HepG2 (cell line): ENCODE results near the gene CDH19. TPM values are rescaled to one million over a fixed set of nuclear protein-coding genes. Genes with fewer than 3 reads are reported as not detected.

Experiments
- ATAC-seq: fragments of 200-7000 bp; cut with Tn5 transposase; 3 replicates; pipeline ENCODE4 v1.9.1; 2020; ENCODE audit warnings: mild to moderate bottlenecking, moderate library complexity
- BruUV-seq: library from RNA; stranded (reverse); fragments of 400-500 nt; replicated peaks from 2 replicates; lab custom pipeline; 2021; lab: Mats Ljungman, UMichigan
- CTCF ChIA-PET: fragments of 300-600 bp; formaldehyde crosslinking; extraction: SDS; loops from one replicate; lab custom pipeline; 2021; ENCODE audit warnings: low total read pairs, inconsistent platforms, low intra/inter-chr PET ratio; lab: Yijun Ruan, JAX
- POLR2A ChIA-PET: fragments of 350-600 bp; sonication (Branson Sonifier 250); formaldehyde crosslinking; loops from one replicate; lab custom pipeline; 2020; ENCODE audit warnings: antibody characterized with exemption, inconsistent platforms; lab: Yijun Ruan, JAX
- DNase-seq: peaks from one replicate; pipeline ENCODE4 v3.0.0-alpha.2; 2015; ENCODE audit warnings: low spot score
- FAIRE-seq: peaks from 3 replicates; lab custom pipeline; 2011; peaks lifted over from hg19 to GRCh38; lab: Jason Lieb, UNC
- H2AFZ ChIP-seq: one replicate; pipeline ENCODE4 v1.6.1; 2011; ENCODE audit warnings: low read length, inconsistent platforms
- H3K27ac ChIP-seq: fragments of 300-600 bp; 3 replicates; pipeline ENCODE4 v1.8.0; 2011; ENCODE audit warnings: mixed run types, mild to moderate bottlenecking, mixed read lengths, low read length, inconsistent platforms; ENCODE audit not compliant: insufficient read depth; ENCODE audit errors: extremely low read length
- H3K27me3 ChIP-seq, 2 experiments: fragments of 200-600 bp in 1 of 2; 2 replicates in 1 of 2; 3 replicates in 1 of 2; pipeline versions ENCODE4 v1.6.0 to v1.8.0; 2011; ENCODE audit warnings: low read length in 2 of 2, mild to moderate bottlenecking in 2 of 2, moderate library complexity in 2 of 2, inconsistent platforms in 1 of 2; ENCODE audit not compliant: insufficient read depth in 2 of 2, control insufficient read depth in 1 of 2
- H3K36me3 ChIP-seq, 2 experiments: fragments of 200-600 bp in 1 of 2; replicated peaks in 1 of 2; 2 replicates in 1 of 2; 3 replicates in 1 of 2; pipeline versions ENCODE4 v1.5.1 to v1.8.0; 2011; ENCODE audit warnings: low read length in 2 of 2, inconsistent platforms in 1 of 2; ENCODE audit not compliant: insufficient read depth in 2 of 2, control insufficient read depth in 1 of 2
- H3K4me1 ChIP-seq: 2 replicates; pipeline ENCODE4 v1.5.1; 2012; ENCODE audit warnings: low read length, inconsistent platforms; ENCODE audit not compliant: insufficient read depth
- H3K4me2 ChIP-seq: 2 replicates; pipeline ENCODE4 v1.6.0; 2011; ENCODE audit warnings: low read depth, low read length, inconsistent platforms
- H3K4me3 ChIP-seq, 3 experiments: fragments of 200-600 bp in 1 of 3; sonication (generic), shearing (Covaris generic) in 1 of 3; replicated peaks in 1 of 3; 2 replicates each; pipeline ENCODE4 v1.5.1; 2011 to 2016; ENCODE audit warnings: low read length in 3 of 3, inconsistent platforms in 2 of 3, low read depth in 2 of 3, mild to moderate bottlenecking in 2 of 3, control low read depth in 1 of 3, mixed read lengths in 1 of 3; ENCODE audit not compliant: insufficient read depth in 1 of 3
- H3K79me2 ChIP-seq: one replicate; pipeline ENCODE4 v1.6.1; 2011; ENCODE audit warnings: low read length, inconsistent platforms; ENCODE audit not compliant: insufficient read depth
- H3K9ac ChIP-seq: 2 replicates; pipeline ENCODE4 v1.6.0; 2011; ENCODE audit warnings: mild to moderate bottlenecking, low read depth, low read length, inconsistent platforms; ENCODE audit not compliant: insufficient read depth
- H3K9me3 ChIP-seq: 2 replicates; pipeline ENCODE4 v1.5.1; 2012; ENCODE audit warnings: mild to moderate bottlenecking, low read length
- H4K20me1 ChIP-seq: 2 replicates; pipeline ENCODE4 v1.6.0; 2011; ENCODE audit warnings: inconsistent platforms, mild to moderate bottlenecking, low read length, moderate library complexity; ENCODE audit not compliant: insufficient read depth
- AGO2 ChIP-seq: fragments of 200-400 bp; formaldehyde crosslinking; optimal IDR thresholded peaks from 2 replicates; pipeline ENCODE3; 2017; ENCODE audit warnings: mild to moderate bottlenecking, low read depth, low read length, moderate library complexity
- ATF5 ChIP-seq: sonication (generic); formaldehyde crosslinking; IDR thresholded peaks from 2 replicates; pipeline ENCODE4 v1.4.0; 2020; ENCODE audit warnings: mild to moderate bottlenecking, low read depth, missing genetic modification reagents
- CENPT ChIP-seq: sonication (generic); formaldehyde crosslinking; IDR thresholded peaks from 2 replicates; pipeline ENCODE4 v1.8.0; 2022; ENCODE audit warnings: low read depth, mild to moderate bottlenecking, moderate library complexity, missing genetic modification reagents
- HOXA7 ChIP-seq: sonication (generic); formaldehyde crosslinking; IDR thresholded peaks from 2 replicates; pipeline ENCODE4 v1.8.1; 2022; ENCODE audit warnings: mild to moderate bottlenecking, missing genetic modification reagents, moderate library complexity
- KDM2A ChIP-seq: sonication (generic); formaldehyde crosslinking; IDR thresholded peaks from 2 replicates; pipeline ENCODE4 v1.4.0; 2020; ENCODE audit warnings: low read depth, missing genetic modification reagents, borderline replicate concordance
- MAFF ChIP-seq: IDR thresholded peaks from 2 replicates; pipeline ENCODE4 v1.6.1; 2011; ENCODE audit warnings: low read depth, low read length, improper control_type of control experiment
- PAF1 ChIP-seq: IDR thresholded peaks from 2 replicates; pipeline ENCODE4 v1.6.1; 2016; ENCODE audit warnings: missing genetic modification reagents, missing compliant biosample characterization
- PBX3 ChIP-seq: sonication (generic); formaldehyde crosslinking; IDR thresholded peaks from 2 replicates; pipeline ENCODE4 v1.8.1; 2023; ENCODE audit warnings: missing genetic modification reagents, inconsistent platforms, borderline replicate concordance
- SIX1 ChIP-seq: sonication (generic); formaldehyde crosslinking; IDR thresholded peaks from 2 replicates; pipeline ENCODE4 v1.4.0; 2020; ENCODE audit warnings: missing genetic modification reagents, borderline replicate concordance
- SMAD9 ChIP-seq: sonication (generic); formaldehyde crosslinking; IDR thresholded peaks from 2 replicates; pipeline ENCODE4 v1.5.1; 2020; ENCODE audit warnings: mild to moderate bottlenecking, missing genetic modification reagents
- SP2 ChIP-seq: sonication (generic); formaldehyde crosslinking; IDR thresholded peaks from 2 replicates; pipeline ENCODE4 v1.5.1; 2020; ENCODE audit warnings: mild to moderate bottlenecking, missing genetic modification reagents
- SP5 ChIP-seq: IDR thresholded peaks from 2 replicates; pipeline ENCODE4 v1.6.1; 2016; ENCODE audit warnings: low read depth, borderline replicate concordance
- THRA ChIP-seq: sonication (generic); formaldehyde crosslinking; IDR thresholded peaks from 2 replicates; pipeline ENCODE4 v1.4.0; 2020; ENCODE audit warnings: missing genetic modification reagents, borderline replicate concordance
- ZBTB38 ChIP-seq: sonication (generic); formaldehyde crosslinking; IDR thresholded peaks from 2 replicates; pipeline ENCODE4 v1.5.1; 2020; ENCODE audit warnings: mild to moderate bottlenecking, missing genetic modification reagents
- ZFAT ChIP-seq: sonication (generic); formaldehyde crosslinking; conservative IDR thresholded peaks from 2 replicates; pipeline ENCODE4 v1.8.1; 2023; ENCODE audit warnings: missing genetic modification reagents, inconsistent platforms
- WGBS: methylation state at CpG from one replicate; pipeline ENCODE4 v1.1.6; 2017; ENCODE audit warnings: low lambda C conversion rate; 5-methylcytosine and 5-hydroxymethylcytosine counted together
- in situ Hi-C: cut with HindIII; loops from 2 replicates; pipeline ENCODE4 v1.10.0; 2017; ENCODE audit warnings: low pct_unique_long_range_greater_than_20kb; ENCODE audit not compliant: extremely low pct_ligation_motif_present
- intact Hi-C: fragments of 100-400 bp; cut with micrococcal nuclease; formaldehyde crosslinking; loops from one replicate; pipeline ENCODE4 v1.10.0; 2022; ENCODE audit not compliant: unreplicated experiment
- polyA plus RNA-seq, 8 experiments: library from polyadenylated mRNA; depleted of rRNA in 3 of 8; stranded (reverse) in 7 of 8; unstranded in 1 of 8; fragments of >200 nt; fragmentation: Illumina TruSeq in 4 of 8; extraction: Trizol in 4 of 8; gene quantifications; 2 replicates each; pipeline versions ENCODE4 v1.2.1 to v1.2.3, GENCODE V29; 2011 to 2016; ENCODE audit warnings: low read depth in 4 of 8, missing spikeins in 1 of 8, mixed read lengths in 1 of 8; ENCODE audit not compliant: insufficient read depth in 1 of 8
- total RNA-seq, 5 experiments: library from RNA; depleted of rRNA; stranded (reverse); fragments of >200 nt; fragmentation: Illumina TruSeq; extraction: Trizol; gene quantifications; 2 replicates each; pipeline ENCODE4 v1.2.3, GENCODE V29; 2016; ENCODE audit warnings: low read depth in 1 of 5
- TF ChIP-seq, protein P1 (sequence below): sonication (generic); formaldehyde crosslinking; IDR thresholded peaks from 2 replicates; pipeline ENCODE4 v1.4.0; 2020; ENCODE audit warnings: missing genetic modification reagents, borderline replicate concordance
- TF ChIP-seq, protein P2 (sequence below): sonication (generic); formaldehyde crosslinking; IDR thresholded peaks from 2 replicates; pipeline ENCODE4 v1.8.0; 2022; ENCODE audit warnings: missing genetic modification reagents, mild to moderate bottlenecking, moderate library complexity, borderline replicate concordance

The CDH19 gene
- total and polyA plus RNA-seq, 2 of the 13 experiments (the other 11 are each of a cell fraction or from before 2014, with no cell fraction given) = not detected

DNA sequence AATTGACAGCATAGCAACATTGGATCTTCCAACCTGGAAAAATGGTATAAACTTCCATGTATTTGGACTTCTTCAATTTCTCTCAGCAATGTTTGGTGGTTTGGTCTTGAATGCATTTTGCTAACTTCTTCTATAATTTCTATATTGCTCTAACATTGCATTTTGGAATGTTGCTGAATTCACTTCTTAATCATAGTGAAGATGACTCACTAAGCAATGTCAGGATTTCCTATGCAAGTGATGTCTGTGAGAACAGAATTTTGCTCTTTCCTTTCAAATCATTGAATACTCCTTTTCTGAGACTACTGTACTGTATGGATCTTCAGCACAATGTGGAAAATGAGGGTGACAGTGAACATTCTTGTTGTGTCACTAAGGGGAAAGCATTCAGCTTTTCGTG, 28.9 kb upstream of the CDH19 start:
- FAIRE-seq (no peak), DNase-seq (no peak), ATAC-seq (no peak)
- BruUV-seq = no TSS peak
- Histone ChIP-seq H2AFZ (no peak overlapping the region), H3K4me3 (no peak overlapping the region), H3K79me2 (no peaks in the 10 kb centered on the region), H3K4me2 (no peak overlapping the region), H3K27me3 (no peaks in the 10 kb centered on the region), H3K36me3 (no peaks in the 10 kb centered on the region), H3K9me3 (no peaks in the 10 kb centered on the region), H3K4me1 (no peaks in the 10 kb centered on the region), H3K9ac (no peak overlapping the region), H3K27ac (no peak overlapping the region), H4K20me1 (no peaks in the 10 kb centered on the region)
- no peak for TF ChIP-seq KDM2A (CRISPR knock-in tag)
- TF ChIP-seq, protein P1, sequence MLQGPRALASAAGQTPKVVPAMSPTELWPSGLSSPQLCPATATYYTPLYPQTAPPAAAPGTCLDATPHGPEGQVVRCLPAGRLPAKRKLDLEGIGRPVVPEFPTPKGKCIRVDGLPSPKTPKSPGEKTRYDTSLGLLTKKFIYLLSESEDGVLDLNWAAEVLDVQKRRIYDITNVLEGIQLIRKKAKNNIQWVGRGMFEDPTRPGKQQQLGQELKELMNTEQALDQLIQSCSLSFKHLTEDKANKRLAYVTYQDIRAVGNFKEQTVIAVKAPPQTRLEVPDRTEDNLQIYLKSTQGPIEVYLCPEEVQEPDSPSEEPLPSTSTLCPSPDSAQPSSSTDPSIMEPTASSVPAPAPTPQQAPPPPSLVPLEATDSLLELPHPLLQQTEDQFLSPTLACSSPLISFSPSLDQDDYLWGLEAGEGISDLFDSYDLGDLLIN = no peak
- TF ChIP-seq SP5 (CRISPR knock-in tag) = no peak
- no peak for TF ChIP-seq SIX1 (CRISPR knock-in tag)
- TF ChIP-seq THRA (CRISPR knock-in tag) = no peak
- no peak for TF ChIP-seq SMAD9
- no peak for TF ChIP-seq ZBTB38 (CRISPR knock-in tag)
- TF ChIP-seq ZFAT (CRISPR knock-in tag) = no peak
- TF ChIP-seq AGO2 = no peak
- TF ChIP-seq, protein P2, sequence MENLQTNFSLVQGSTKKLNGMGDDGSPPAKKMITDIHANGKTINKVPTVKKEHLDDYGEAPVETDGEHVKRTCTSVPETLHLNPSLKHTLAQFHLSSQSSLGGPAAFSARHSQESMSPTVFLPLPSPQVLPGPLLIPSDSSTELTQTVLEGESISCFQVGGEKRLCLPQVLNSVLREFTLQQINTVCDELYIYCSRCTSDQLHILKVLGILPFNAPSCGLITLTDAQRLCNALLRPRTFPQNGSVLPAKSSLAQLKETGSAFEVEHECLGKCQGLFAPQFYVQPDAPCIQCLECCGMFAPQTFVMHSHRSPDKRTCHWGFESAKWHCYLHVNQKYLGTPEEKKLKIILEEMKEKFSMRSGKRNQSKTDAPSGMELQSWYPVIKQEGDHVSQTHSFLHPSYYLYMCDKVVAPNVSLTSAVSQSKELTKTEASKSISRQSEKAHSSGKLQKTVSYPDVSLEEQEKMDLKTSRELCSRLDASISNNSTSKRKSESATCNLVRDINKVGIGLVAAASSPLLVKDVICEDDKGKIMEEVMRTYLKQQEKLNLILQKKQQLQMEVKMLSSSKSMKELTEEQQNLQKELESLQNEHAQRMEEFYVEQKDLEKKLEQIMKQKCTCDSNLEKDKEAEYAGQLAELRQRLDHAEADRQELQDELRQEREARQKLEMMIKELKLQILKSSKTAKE = no peak
- TF ChIP-seq PAF1 (CRISPR knock-in tag) = no peak
- no peak for TF ChIP-seq MAFF
- no peak for TF ChIP-seq CENPT (CRISPR knock-in tag)
- no peak for TF ChIP-seq SP2
- TF ChIP-seq ATF5 = no peak
- no peak for TF ChIP-seq HOXA7 (CRISPR knock-in tag)
- TF ChIP-seq PBX3 (CRISPR knock-in tag) = no peak
- in situ Hi-C loops (no loop called here), intact Hi-C loops (no loop called here)
- WGBS = 0% methylated on average over 1 of the region's 1 CpG
- ChIA-PET POLR2A (no interaction called here), CTCF (no interaction called here)
